NCI-H2171 (cell line): Measurements from ENCODE around the gene TMEM81.

Source experiments
- DNase-seq: peaks from one replicate; lab custom pipeline; 2025; lab: John Stamatoyannopoulos, UW

TMEM81 gene

GRCh38 chr1:205084360-205084759 is at the start of gene TMEM81:
Gene TMEM81 (minus strand): TSS chr1:205084460. CDS start chr1:205084320, 140 bp downstream.
- no peak for DNase-seq

GRCh38 chr1:205133287-205133686 is 49.0 kb upstream of the TMEM81 start:
- no peak for DNase-seq

GRCh38 chr1:205129447-205130029 is 45.3 kb upstream of the TMEM81 start:
- DNase-seq = no peak

- no peak for DNase-seq
Measured at GRCh38 chr1:205128050-205128449, 43.8 kb upstream of the TMEM81 start.

GRCh38 chr1:205127646-205128045 is 43.4 kb upstream of the TMEM81 start:
- DNase-seq = no peak

- DNase-seq = no peak
Measured at GRCh38 chr1:205124726-205125125, 40.5 kb upstream of the TMEM81 start.

- no peak for DNase-seq
Measured at GRCh38 chr1:205122489-205122882, 38.2 kb upstream of the TMEM81 start.

- DNase-seq = peak; percentile 92
Measured at GRCh38 chr1:205121660-205122488, 37.6 kb upstream of the TMEM81 start, which contains the start of gene RBBP5. Gene RBBP5 (minus strand): TSS chr1:205121978. CDS start chr1:205121873, 105 bp downstream.

- no peak for DNase-seq
Measured at GRCh38 chr1:205118752-205119151, 34.5 kb upstream of the TMEM81 start.

GRCh38 chr1:205111354-205111753 is 27.1 kb upstream of the TMEM81 start:
- DNase-seq = no peak

- no peak for DNase-seq
Measured at GRCh38 chr1:205109711-205110110, 25.5 kb upstream of the TMEM81 start.

GRCh38 chr1:205109269-205109668 is 25.0 kb upstream of the TMEM81 start:
- DNase-seq = no peak

GRCh38 chr1:205108464-205108863 is 24.2 kb upstream of the TMEM81 start:
- no peak for DNase-seq

- no peak for DNase-seq
Measured at GRCh38 chr1:205107327-205107726, 23.1 kb upstream of the TMEM81 start.

- DNase-seq = no peak
Measured at GRCh38 chr1:205102404-205102803, 18.1 kb upstream of the TMEM81 start.

GRCh38 chr1:205098242-205098641 is 14.0 kb upstream of the TMEM81 start:
- no peak for DNase-seq

GRCh38 chr1:205095422-205095821 is 11.2 kb upstream of the TMEM81 start:
- no peak for DNase-seq

- no peak for DNase-seq
Measured at GRCh38 chr1:205091043-205091740, 6.9 kb upstream of the TMEM81 start.

GRCh38 chr1:205088341-205088740 is 4.1 kb upstream of the TMEM81 start:
- DNase-seq = no peak

- no peak for DNase-seq
Measured at GRCh38 chr1:205082431-205082830, 1.8 kb downstream of the TMEM81 start.

GRCh38 chr1:205077934-205078311 is 6.3 kb downstream of the TMEM81 start:
- DNase-seq = no peak

- DNase-seq = no peak
Measured at GRCh38 chr1:205077158-205077933, 6.9 kb downstream of the TMEM81 start.
